ENCODE results near the gene RFK. TPM values are rescaled to one million over a fixed set of nuclear protein-coding genes. Genes with fewer than 3 reads are reported as not detected.

The RFK gene
- total RNA-seq, 2 experiments from 2014 or later: 7.4 to 7.7 TPM

- intact Hi-C loops (cut with micrococcal nuclease): no loop called here
- H3K36me3 Mint-ChIP-seq: no peaks in the 10 kb centered on the region
- no peaks in the 10 kb centered on the region for H3K27me3 Mint-ChIP-seq
- no peak overlapping the region for H3K4me3 Mint-ChIP-seq
- DNase-seq: peak; percentile 25
- POLR2A ChIA-PET: interaction anchor here (1.0 kb wide), 1 partner anchor 13 kb away, joined by 5 read pairs; no protein-coding TSS in a partner anchor
- H3K9me3 Mint-ChIP-seq: no peaks in the 10 kb centered on the region
- H3K27ac Mint-ChIP-seq: peak overlapping the region; percentile 25
- peaks cover 27% of the 10 kb centered on the region for H3K4me1 Mint-ChIP-seq (ENCODE audit: low read depth)
- CTCF ChIA-PET: interaction anchor here (0.7 to 2.7 kb wide), 3 partner anchors 17 to 31 kb away, joined by 3 to 9 read pairs (median 4); partner anchors contain the start of gene RFK
Measured at GRCh38 chr9:76425677-76426453, 31.6 kb upstream of the RFK start.

GRCh38 chr9:76424491-76424890 is 30.3 kb upstream of the RFK start:
- no peaks in the 10 kb centered on the region for H3K9me3 Mint-ChIP-seq
- no peaks in the 10 kb centered on the region for H3K36me3 Mint-ChIP-seq
- ChIA-PET CTCF (interaction anchor here (1.2 to 2.7 kb wide), 2 partner anchors 15 to 18 kb away, joined by 3 to 9 read pairs; no protein-coding TSS in a partner anchor), POLR2A (interaction anchor here (0.6 to 1.0 kb wide), 3 partner anchors 17 to 30 kb away, joined by 3 to 4 read pairs (median 4); partner anchors contain the start of gene RFK)
- intact Hi-C loops (cut with micrococcal nuclease): loop anchor here (1.0 kb wide), 1 partner anchor 17 kb away; no protein-coding TSS in a partner anchor
- H3K27ac Mint-ChIP-seq: peak overlapping the region; percentile 74
- H3K4me3 Mint-ChIP-seq: peak overlapping the region; percentile 23
- H3K4me1 Mint-ChIP-seq (ENCODE audit: low read depth): peaks cover 27% of the 10 kb centered on the region
- DNase-seq: no peak
- no peaks in the 10 kb centered on the region for H3K27me3 Mint-ChIP-seq

GRCh38 chr9:76423216-76424177 is 29.3 kb upstream of the RFK start:
- DNase-seq: no peak
- ChIA-PET CTCF (interaction anchor here (1.2 to 2.7 kb wide), 4 partner anchors 16 to 21 kb away, joined by 3 to 9 read pairs (median 3); no protein-coding TSS in a partner anchor), POLR2A (interaction anchor here (0.6 to 1.0 kb wide), 4 partner anchors 16 to 21 kb away, joined by 3 to 5 read pairs (median 4); no protein-coding TSS in a partner anchor)
- peaks cover 27% of the 10 kb centered on the region for H3K4me1 Mint-ChIP-seq (ENCODE audit: low read depth)
- no peaks in the 10 kb centered on the region for H3K27me3 Mint-ChIP-seq
- H3K9me3 Mint-ChIP-seq: no peaks in the 10 kb centered on the region
- H3K4me3 Mint-ChIP-seq: no peak overlapping the region
- no peaks in the 10 kb centered on the region for H3K36me3 Mint-ChIP-seq
- intact Hi-C loops (cut with micrococcal nuclease): loop anchor here (1.0 kb wide), 1 partner anchor 18 kb away; no protein-coding TSS in a partner anchor
- peak overlapping the region; percentile 74 for H3K27ac Mint-ChIP-seq

GRCh38 chr9:76419782-76420380 is 25.7 kb upstream of the RFK start:
- CTCF ChIA-PET: interaction anchor here (0.6 to 2.1 kb wide), 8 partner anchors 10 to 36 kb away, joined by 3 to 13 read pairs (median 4); partner anchors contain the start of gene RFK
- H3K36me3 Mint-ChIP-seq: no peaks in the 10 kb centered on the region
- H3K9me3 Mint-ChIP-seq: no peaks in the 10 kb centered on the region
- no peak overlapping the region for H3K4me3 Mint-ChIP-seq
- no peak overlapping the region for H3K27ac Mint-ChIP-seq
- no peak for DNase-seq
- peaks cover 34% of the 10 kb centered on the region for H3K4me1 Mint-ChIP-seq (ENCODE audit: low read depth)
- intact Hi-C loops (cut with micrococcal nuclease): no loop called here
- H3K27me3 Mint-ChIP-seq: no peaks in the 10 kb centered on the region
- POLR2A ChIA-PET: no interaction called here

- POLR2A ChIA-PET: no interaction called here
- H3K36me3 Mint-ChIP-seq: peaks cover 8% of the 10 kb centered on the region
- H3K27me3 Mint-ChIP-seq: no peaks in the 10 kb centered on the region
- peaks cover 8% of the 10 kb centered on the region for H3K9me3 Mint-ChIP-seq
- no peak for DNase-seq
- H3K4me3 Mint-ChIP-seq: no peak overlapping the region
- H3K27ac Mint-ChIP-seq: no peak overlapping the region
- intact Hi-C loops (cut with micrococcal nuclease): no loop called here
- H3K4me1 Mint-ChIP-seq (ENCODE audit: low read depth): peaks cover 25% of the 10 kb centered on the region
- CTCF ChIA-PET: no interaction called here
Measured at GRCh38 chr9:76417394-76417793, 23.2 kb upstream of the RFK start.

GRCh38 chr9:76415731-76416130 is 21.5 kb upstream of the RFK start:
- Mint-ChIP-seq H3K27ac (no peak overlapping the region), H3K4me1 (ENCODE audit: low read depth) (peaks cover 25% of the 10 kb centered on the region), H3K27me3 (no peaks in the 10 kb centered on the region), H3K36me3 (peaks cover 8% of the 10 kb centered on the region), H3K9me3 (peaks cover 8% of the 10 kb centered on the region), H3K4me3 (no peak overlapping the region)
- no peak for DNase-seq
- ChIA-PET CTCF (interaction anchor here (1.4 kb wide), 1 partner anchor 32 kb away, joined by 4 read pairs; no protein-coding TSS in a partner anchor), POLR2A (no interaction called here)
- intact Hi-C loops (cut with micrococcal nuclease): no loop called here

DNA sequence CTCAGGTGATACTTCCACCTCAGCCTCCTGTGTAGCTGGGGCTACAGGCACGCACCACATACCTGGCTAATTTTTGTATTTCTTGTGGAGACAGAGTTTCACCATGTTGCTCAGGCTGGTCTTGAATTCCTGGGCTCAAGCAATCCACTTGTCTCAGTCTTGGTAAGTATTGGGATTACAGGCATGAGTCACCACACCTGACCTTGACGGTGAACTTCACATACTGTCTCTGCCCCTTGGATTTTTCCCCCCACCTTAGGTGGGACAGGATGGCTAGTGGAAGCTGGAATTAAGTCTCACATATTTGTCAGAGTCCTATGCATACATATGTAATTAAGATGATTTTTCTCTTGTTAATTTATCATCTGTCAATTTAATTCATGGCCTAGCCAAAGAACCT is 20.9 kb upstream of the RFK start:
- CTCF ChIA-PET: interaction anchor here (1.4 kb wide), 1 partner anchor 33 kb away, joined by 4 read pairs; no protein-coding TSS in a partner anchor
- Mint-ChIP-seq H3K4me3 (no peak overlapping the region), H3K9me3 (peaks cover 8% of the 10 kb centered on the region), H3K27me3 (no peaks in the 10 kb centered on the region), H3K36me3 (peaks cover 8% of the 10 kb centered on the region), H3K4me1 (ENCODE audit: low read depth) (peaks cover 25% of the 10 kb centered on the region), H3K27ac (no peak overlapping the region)
- POLR2A ChIA-PET: no interaction called here
- intact Hi-C loops (cut with micrococcal nuclease): no loop called here
- no peak for DNase-seq

GRCh38 chr9:76414661-76415060 is 20.4 kb upstream of the RFK start:
- peaks cover 8% of the 10 kb centered on the region for H3K36me3 Mint-ChIP-seq
- CTCF ChIA-PET: no interaction called here

GRCh38 chr9:76413658-76414057 is 19.4 kb upstream of the RFK start:
- H3K27me3 Mint-ChIP-seq: no peaks in the 10 kb centered on the region
- H3K36me3 Mint-ChIP-seq: peaks cover 8% of the 10 kb centered on the region
- DNase-seq: no peak
- CTCF ChIA-PET: no interaction called here
- no peak overlapping the region for H3K27ac Mint-ChIP-seq
- peaks cover 25% of the 10 kb centered on the region for H3K4me1 Mint-ChIP-seq (ENCODE audit: low read depth)
- no peak overlapping the region for H3K4me3 Mint-ChIP-seq
- H3K9me3 Mint-ChIP-seq: peaks cover 8% of the 10 kb centered on the region
- intact Hi-C loops (cut with micrococcal nuclease): no loop called here
- POLR2A ChIA-PET: no interaction called here

More at GRCh38 chr9:76414661-76415060, 20.4 kb upstream of the RFK start:
- Mint-ChIP-seq H3K4me1 (ENCODE audit: low read depth) (peaks cover 25% of the 10 kb centered on the region), H3K27me3 (no peaks in the 10 kb centered on the region), H3K9me3 (peaks cover 8% of the 10 kb centered on the region), H3K27ac (no peak overlapping the region), H3K4me3 (no peak overlapping the region)
- DNase-seq: no peak
- intact Hi-C loops (cut with micrococcal nuclease): no loop called here
- POLR2A ChIA-PET: no interaction called here

DNA sequence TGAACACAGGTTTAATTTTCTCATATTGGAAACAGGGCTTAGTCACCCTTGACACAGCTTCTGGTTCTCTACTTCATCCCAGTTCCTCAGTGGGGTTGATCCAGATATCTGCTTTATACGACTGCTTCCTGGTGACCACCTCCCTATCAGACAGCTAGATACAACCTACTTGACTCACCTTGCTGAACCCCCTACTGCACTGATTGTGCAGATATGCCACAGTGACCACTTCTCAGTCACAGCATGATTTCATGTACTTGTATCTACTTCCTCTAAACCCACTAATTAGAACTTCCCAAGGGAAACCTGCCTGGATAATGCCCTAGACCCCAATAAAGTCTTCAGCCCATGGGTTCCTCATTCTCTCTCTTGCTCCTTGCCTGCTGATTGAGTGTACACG is 18.4 kb upstream of the RFK start:
- DNase-seq: no peak
- peaks cover 8% of the 10 kb centered on the region for H3K9me3 Mint-ChIP-seq
- no peak overlapping the region for H3K4me3 Mint-ChIP-seq
- H3K4me1 Mint-ChIP-seq (ENCODE audit: low read depth): peaks cover 25% of the 10 kb centered on the region
- ChIA-PET POLR2A (no interaction called here), CTCF (no interaction called here)
- peaks cover 8% of the 10 kb centered on the region for H3K36me3 Mint-ChIP-seq
- intact Hi-C loops (cut with micrococcal nuclease): no loop called here
- H3K27ac Mint-ChIP-seq: no peak overlapping the region
- H3K27me3 Mint-ChIP-seq: no peaks in the 10 kb centered on the region

DNA sequence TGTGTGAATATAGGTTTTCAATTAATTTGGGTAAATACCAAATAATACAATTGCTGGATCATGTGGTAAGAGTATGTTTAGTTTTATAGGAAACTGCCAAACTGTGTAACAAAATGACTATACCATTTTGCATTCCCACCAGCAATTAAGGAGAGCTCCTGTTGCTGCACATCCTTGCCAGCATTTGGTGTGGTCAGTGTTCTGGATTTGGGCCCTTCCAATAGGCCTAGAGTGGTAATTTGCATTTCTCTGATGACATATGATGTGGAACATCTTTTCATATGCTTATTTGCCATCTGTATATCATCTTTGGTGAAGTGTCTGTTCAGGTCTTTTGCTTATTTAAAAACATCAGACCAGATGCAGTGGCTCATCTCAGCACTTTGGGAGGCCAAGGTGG is 11.6 kb upstream of the RFK start:
- peaks cover 13% of the 10 kb centered on the region for H3K4me1 Mint-ChIP-seq (ENCODE audit: low read depth)
- intact Hi-C loops (cut with micrococcal nuclease): no loop called here
- ChIA-PET POLR2A (no interaction called here), CTCF (interaction anchor here (2.9 kb wide), 1 partner anchor 14 kb away, joined by 13 read pairs; no protein-coding TSS in a partner anchor)
- H3K27me3 Mint-ChIP-seq: no peaks in the 10 kb centered on the region
- no peak overlapping the region for H3K4me3 Mint-ChIP-seq
- H3K36me3 Mint-ChIP-seq: no peaks in the 10 kb centered on the region
- H3K9me3 Mint-ChIP-seq: no peaks in the 10 kb centered on the region
- no peak for DNase-seq
- no peak overlapping the region for H3K27ac Mint-ChIP-seq
